Heart left ventricle (tissue), 13 donors: ENCODE results near the gene TNNC1.

ENCODE experiments used
- POLR2A ChIP-seq, 2 donors: fragments of 450-650 bp; IDR thresholded peaks; one replicate each; pipeline ENCODE4 v1.6.1; 2017; ENCODE audit warnings: antibody characterized with exemption in 2 of 2, mild to moderate bottlenecking in 2 of 2, moderate library complexity in 2 of 2
- TF ChIP-seq, protein P1 (sequence below), 12 donors: fragments of 200-600 bp; sonication (generic) in 4 of 12; IDR thresholded peaks; one replicate each; pipeline versions ENCODE4 v1.5.0 to v1.8.0; 2018 to 2022; ENCODE audit warnings: antibody characterized with exemption in 12 of 12, mild to moderate bottlenecking in 5 of 12
- donor health status: ischemic (EF 13 %, LVEDD 7.1; RV severe dilation, severe dysfunction).
- donor health status: DM: no; HTN: yes; CAD: no.
- donor health status: DM: no; HTN: no; CAD: no.
- donor health status: ischemic (EF 25% LVEDD 6.9; RV normal size, moderate dysfunction).
- donor health status: ischemic (EF 25% LVEDD 5.7; RV mildly dilated, moderate dysfunction).
- donor health status: ischemic (EF 35%, LVEDD 5.7; RV mildly dilated, moderate dysfunction).
- donor health status: nonischemic (EF 11% LVEDD 7.7; RV severe dilation, severe dysfunction).
- donor health status: DM: yes; HTN: yes; CAD: no.
- donor health status: PGD.
- donor health status: ischemic (EF 29% LVEDD 5.4; RV normal size, mild dysfunction).
- donor health status: nonischemic (EF 23%, LVEDD 6.1; RV moderate dilation, normal function).

DNA sequence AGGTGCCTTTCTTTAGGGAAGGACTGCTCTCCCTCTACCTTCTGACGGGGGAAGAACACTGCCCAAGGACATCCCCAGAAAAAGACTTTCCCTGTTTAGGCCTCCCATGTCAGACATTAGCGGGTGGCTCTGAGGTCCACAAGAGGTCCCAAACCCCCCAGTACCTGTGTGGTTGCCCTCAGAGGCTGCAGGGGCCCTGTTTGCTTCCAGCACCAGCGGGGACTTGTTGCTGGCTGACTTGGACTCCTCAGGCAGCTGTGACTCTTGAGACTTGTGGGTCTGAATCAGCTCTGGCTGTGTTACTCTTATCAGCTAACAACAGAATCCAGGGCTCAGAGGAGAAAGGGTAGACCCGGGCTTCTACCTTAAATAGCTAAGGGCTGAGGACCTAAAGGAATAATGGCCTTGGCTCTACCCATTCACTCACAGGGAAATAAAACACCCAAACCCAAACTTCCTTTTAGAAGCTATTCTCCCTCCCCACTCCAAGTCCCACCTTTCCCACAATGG lies 48.2 kb downstream of the TNNC1 start:
- TF ChIP-seq, protein P1, sequence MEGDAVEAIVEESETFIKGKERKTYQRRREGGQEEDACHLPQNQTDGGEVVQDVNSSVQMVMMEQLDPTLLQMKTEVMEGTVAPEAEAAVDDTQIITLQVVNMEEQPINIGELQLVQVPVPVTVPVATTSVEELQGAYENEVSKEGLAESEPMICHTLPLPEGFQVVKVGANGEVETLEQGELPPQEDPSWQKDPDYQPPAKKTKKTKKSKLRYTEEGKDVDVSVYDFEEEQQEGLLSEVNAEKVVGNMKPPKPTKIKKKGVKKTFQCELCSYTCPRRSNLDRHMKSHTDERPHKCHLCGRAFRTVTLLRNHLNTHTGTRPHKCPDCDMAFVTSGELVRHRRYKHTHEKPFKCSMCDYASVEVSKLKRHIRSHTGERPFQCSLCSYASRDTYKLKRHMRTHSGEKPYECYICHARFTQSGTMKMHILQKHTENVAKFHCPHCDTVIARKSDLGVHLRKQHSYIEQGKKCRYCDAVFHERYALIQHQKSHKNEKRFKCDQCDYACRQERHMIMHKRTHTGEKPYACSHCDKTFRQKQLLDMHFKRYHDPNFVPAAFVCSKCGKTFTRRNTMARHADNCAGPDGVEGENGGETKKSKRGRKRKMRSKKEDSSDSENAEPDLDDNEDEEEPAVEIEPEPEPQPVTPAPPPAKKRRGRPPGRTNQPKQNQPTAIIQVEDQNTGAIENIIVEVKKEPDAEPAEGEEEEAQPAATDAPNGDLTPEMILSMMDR (IDR thresholded peaks at IDR 0.05) = no peak
- TF ChIP-seq POLR2A (IDR thresholded peaks at IDR 0.05) = no peak
